HG03432 (cell line): ENCODE data around the gene DMRTA1.
A peak's percentile ranks its signal among the peaks of the same experiment; 100 is the strongest.
"Not testable (repeated sequence)": the region's sequence is repeated elsewhere in the genome, so short reads cannot be mapped to it uniquely, and the experiment has no call there.

Experiments used
- ATAC-seq: cut with Tn5 transposase; IDR thresholded peaks from one replicate; pipeline ENCODE4 v1.9.1; 2021; ENCODE audit warnings: mild to moderate bottlenecking, moderate library complexity; ENCODE audit not compliant: unreplicated experiment

The DMRTA1 gene

DNA sequence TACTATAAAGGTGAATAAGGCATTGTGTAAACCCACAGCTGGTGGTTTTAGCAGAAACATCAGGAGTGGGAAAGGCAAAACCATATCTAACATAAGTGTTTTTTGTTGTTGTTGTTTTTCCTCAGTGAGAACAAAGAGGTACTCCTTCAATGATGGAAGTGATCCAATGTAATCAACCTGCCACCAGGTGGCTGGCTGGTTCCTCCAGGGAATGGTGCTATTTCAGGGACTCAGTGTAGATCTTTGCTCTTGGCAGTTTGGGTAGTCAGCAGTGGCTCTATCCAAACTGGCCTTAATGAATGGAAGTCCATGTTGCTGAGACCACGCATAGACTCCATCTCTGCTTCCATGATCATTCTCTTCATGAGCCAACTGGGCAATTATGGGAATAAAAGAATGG, 10.8 kb downstream of the DMRTA1 start:
- ATAC-seq = no peak

DNA sequence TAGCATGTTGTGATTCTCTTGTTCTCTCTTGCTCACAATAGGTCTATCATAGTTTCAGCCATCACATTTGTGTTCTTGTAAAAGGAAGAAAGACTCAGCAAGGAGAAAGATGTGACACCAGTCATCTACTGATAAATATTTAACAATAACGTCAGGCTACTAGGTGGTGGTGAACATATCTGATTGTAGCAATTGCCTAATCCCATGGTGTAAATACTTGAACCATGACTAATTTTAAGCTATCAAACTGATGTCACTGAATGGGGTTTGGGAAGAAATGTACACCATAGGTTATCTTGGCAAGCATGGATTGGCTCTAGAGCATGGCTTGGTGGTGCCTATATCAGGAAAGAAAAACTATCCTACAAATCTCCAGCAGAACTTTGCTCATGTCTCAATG, 16.6 kb downstream of the DMRTA1 start:
- ATAC-seq = no peak

DNA sequence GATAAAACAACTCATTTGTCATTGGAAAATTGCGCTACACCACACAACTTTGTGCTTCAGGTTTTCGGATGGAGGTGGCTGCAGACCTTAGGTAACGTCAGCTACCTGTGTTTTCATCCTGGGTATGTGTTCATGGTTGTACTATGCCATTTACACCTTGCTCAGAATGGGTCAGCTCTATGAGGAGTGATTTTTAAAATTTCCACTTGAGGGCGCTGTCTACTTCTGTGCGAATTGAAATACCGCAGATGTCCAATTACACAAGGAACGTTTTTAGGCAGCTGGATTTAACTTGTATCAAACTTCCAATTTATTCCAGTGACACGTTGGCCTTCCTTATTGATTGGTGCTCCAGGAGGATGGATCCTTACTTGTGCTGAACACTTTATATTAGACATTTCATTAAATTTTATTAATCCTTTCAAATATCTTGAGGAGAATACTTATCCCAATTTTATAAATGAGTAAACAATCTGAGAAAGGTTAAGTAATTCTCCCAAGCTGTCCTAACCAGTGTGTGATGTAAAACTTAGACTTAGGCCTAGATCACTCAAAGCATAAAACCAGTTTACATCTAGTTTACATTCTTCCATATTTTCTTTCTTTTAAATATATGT, 23.4 kb downstream of the DMRTA1 start:
- ATAC-seq = peak; percentile 91

DNA sequence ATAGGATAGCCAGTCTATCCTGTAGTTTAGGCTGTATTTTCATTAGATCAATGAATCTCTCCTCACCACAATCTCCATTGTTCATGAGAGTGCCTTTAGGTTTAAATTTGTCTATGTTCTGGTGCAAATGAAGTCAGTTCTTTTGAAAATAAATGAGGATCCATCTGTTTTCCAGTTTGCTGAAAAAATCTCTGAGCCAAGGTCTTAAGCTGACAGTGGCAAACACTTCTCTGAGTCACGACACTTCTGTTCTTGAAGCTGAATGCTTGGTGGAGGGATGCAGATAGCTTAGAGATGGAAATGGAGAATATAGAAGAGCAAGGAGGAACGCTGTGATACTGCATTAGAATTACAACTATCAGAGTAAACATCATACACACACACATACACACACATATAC, 34.9 kb downstream of the DMRTA1 start:
- no peak for ATAC-seq

DNA sequence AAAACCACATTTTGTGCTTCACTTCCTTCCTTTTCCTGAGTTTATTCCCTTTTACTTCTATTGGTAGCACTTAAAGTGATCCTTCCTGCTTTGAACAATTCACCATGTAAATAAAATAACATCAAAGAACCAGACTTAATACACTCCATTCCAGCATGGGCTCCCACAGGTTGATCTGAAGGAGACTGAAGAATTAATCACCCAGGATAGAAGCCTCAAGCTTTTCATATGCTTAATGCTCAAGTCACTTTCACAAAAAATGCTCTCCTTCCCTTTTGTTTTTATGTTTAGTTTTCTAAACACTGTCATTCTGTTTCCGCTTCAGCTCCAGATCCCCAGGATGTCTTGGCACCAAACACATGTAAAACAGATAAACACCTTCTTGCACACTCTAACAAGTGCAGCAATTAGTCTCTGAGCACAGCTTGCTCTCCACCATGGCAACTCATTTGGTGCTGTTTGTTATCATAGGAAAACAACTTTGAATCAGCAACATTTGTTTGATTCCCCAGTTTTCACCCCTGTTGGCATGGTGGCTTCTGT, 37.0 kb downstream of the DMRTA1 start:
- ATAC-seq = no peak

DNA sequence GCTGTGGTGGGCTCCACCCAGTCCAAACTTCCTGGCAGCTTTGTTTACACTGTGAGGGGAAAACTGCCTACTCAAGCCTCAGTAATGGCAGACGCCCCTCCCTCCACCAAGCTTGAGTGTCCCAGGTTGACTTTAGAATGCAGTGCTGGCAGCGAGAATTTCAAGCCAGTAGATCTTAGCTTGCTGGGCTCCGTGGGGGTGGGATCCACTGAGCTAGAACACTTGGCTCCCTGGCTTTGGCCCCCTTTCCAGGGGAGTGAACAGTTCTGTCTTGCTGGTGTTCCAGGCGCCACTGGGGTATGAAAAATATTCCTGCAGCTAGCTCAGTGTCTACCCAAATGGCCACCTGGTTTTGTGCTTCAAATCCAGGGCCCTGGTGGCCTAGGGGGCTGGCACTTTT, 49.6 kb downstream of the DMRTA1 start:
- not testable (repeated sequence) for ATAC-seq
